Activated T-helper 9 cell treated with anti-CD3 and anti-CD28 coated beads, Interleukin-2, amount 50 U/mL, for 16 hours (primary cell): ENCODE measurements around the gene MOK.

ENCODE experiments used
- DNase-seq: peaks from one replicate; pipeline ENCODE4 v3.0.0-alpha.2; 2020; ENCODE audit warnings: low read depth

MOK gene

GRCh38 chr14:102283631-102284129 lies 21.3 kb downstream of the MOK start:
- DNase-seq, result no peak

GRCh38 chr14:102282751-102283465 lies 22.1 kb downstream of the MOK start:
- DNase-seq, result no peak

GRCh38 chr14:102280376-102280962 lies 24.5 kb downstream of the MOK start:
- no peak for DNase-seq

- DNase-seq, result no peak
These were observed 25.1 kb downstream of the MOK start for GRCh38 chr14:102279688-102280348.

- DNase-seq, result no peak
These were observed 25.7 kb downstream of the MOK start for GRCh38 chr14:102279282-102279681.

GRCh38 chr14:102278631-102278935 lies 26.4 kb downstream of the MOK start:
- DNase-seq, result no peak

- DNase-seq, result no peak
These were observed 26.9 kb downstream of the MOK start for GRCh38 chr14:102277874-102278630.

GRCh38 chr14:102275866-102276265 lies 29.1 kb downstream of the MOK start:
- DNase-seq, result no peak

- no peak for DNase-seq
These were observed 32.6 kb downstream of the MOK start for GRCh38 chr14:102272392-102272791.

- DNase-seq, result no peak
These were observed 40.2 kb downstream of the MOK start for GRCh38 chr14:102264775-102265174.

- no peak for DNase-seq
These were observed 40.6 kb downstream of the MOK start for GRCh38 chr14:102264355-102264754.

- DNase-seq, result no peak
These were observed 42.0 kb downstream of the MOK start for GRCh38 chr14:102262929-102263462.

- no peak for DNase-seq
These were observed 46.8 kb downstream of the MOK start for GRCh38 chr14:102258136-102258535.

- no peak for DNase-seq
These were observed 48.2 kb downstream of the MOK start for GRCh38 chr14:102256716-102257115.

GRCh38 chr14:102255401-102256190 lies 49.4 kb downstream of the MOK start:
- no peak for DNase-seq

GRCh38 chr14:102252834-102253801 lies 51.8 kb downstream of the MOK start:
- DNase-seq, result no peak

GRCh38 chr14:102251161-102251560 lies 53.8 kb downstream of the MOK start:
- DNase-seq, result no peak

- no peak for DNase-seq
These were observed 54.3 kb downstream of the MOK start for GRCh38 chr14:102250636-102251035.

GRCh38 chr14:102249981-102250380 lies 55.0 kb downstream of the MOK start:
- no peak for DNase-seq

- no peak for DNase-seq
These were observed 55.9 kb downstream of the MOK start for GRCh38 chr14:102249041-102249440.
